T-helper 17 cell (primary cell): ENCODE data around the gene ARMC3. TPM values are rescaled to one million over a fixed set of nuclear protein-coding genes. Genes with fewer than 3 reads are reported as not detected.

Experiments
- total RNA-seq, 4 donors: library from RNA in 2 of 4; stranded (reverse) in 2 of 4; gene quantifications; one replicate each; pipeline ENCODE4 v1.2.3 and lab custom pipeline; 2022 to 2026

Gene ARMC3
- total RNA-seq, 2 donors from 2014 or later = 5.0 TPM; not detected in 1

Other genes with a start within 250 kb of the ARMC3 start
- 100 to 1,000 TPM; 167 to 205 TPM for gene PIP4K2A, start 213.5 kb upstream of the ARMC3 start, total RNA-seq
- 1 to 10 TPM; 1.1 to 6.2 TPM for gene MSRB2, start 167.5 kb downstream of the ARMC3 start, total RNA-seq